Right lobe of liver (tissue), 6 donors: ENCODE data around the gene PROP1. TPM values are rescaled to one million over a fixed set of nuclear protein-coding genes. Genes with fewer than 3 reads are reported as not detected.
"Not testable (repeated sequence)": the region's sequence is repeated elsewhere in the genome, so short reads cannot be mapped to it uniquely, and the experiment has no call there.

ENCODE experiments used
- ATAC-seq, 4 donors: fragments of 200-7000 bp; cut with Tn5 transposase; one replicate each; pipeline ENCODE4 v1.9.1; 2020; ENCODE audit warnings: mild to moderate bottlenecking in 4 of 4, moderate library complexity in 4 of 4
- DNase-seq, 3 donors: peaks; one replicate each; pipeline ENCODE4 v3.0.0-alpha.2; 2020
- H3K27ac ChIP-seq, 3 donors: fragments of 200-600 bp; one replicate each; pipeline ENCODE4 v1.8.0; 2022
- H3K27me3 ChIP-seq, 2 donors: fragments of 200-600 bp; one replicate each; pipeline ENCODE4 v1.8.0; 2022
- H3K36me3 ChIP-seq, 4 donors: fragments of 200-600 bp; sonication (generic) in 1 of 4; one replicate each; pipeline versions ENCODE4 v1.5.1 to v1.8.0; 2017 to 2022; ENCODE audit warnings: control low read depth in 1 of 4
- H3K4me1 ChIP-seq, 4 donors: fragments of 200-600 bp; sonication (generic) in 1 of 4; one replicate each; pipeline versions ENCODE4 v1.5.1 to v1.8.0; 2017 to 2022; ENCODE audit warnings: control low read depth in 1 of 4
- H3K4me3 ChIP-seq, 3 donors: fragments of 200-600 bp; one replicate each; pipeline ENCODE4 v1.8.0; 2022
- H3K9me3 ChIP-seq, 4 donors: fragments of 200-600 bp; sonication (generic) in 1 of 4; one replicate each; pipeline versions ENCODE4 v1.5.1 to v1.8.0; 2017 to 2022; ENCODE audit warnings: control low read depth in 1 of 4
- CTCF ChIP-seq, 4 donors: fragments of 200-600 bp in 3 of 4; fragments of 450-650 bp in 1 of 4; IDR thresholded peaks; one replicate each; pipeline versions ENCODE4 v1.5.1 to v1.8.0; 2016 to 2022; ENCODE audit warnings: antibody characterized with exemption in 4 of 4, mild to moderate bottlenecking in 2 of 4
- POLR2A ChIP-seq: fragments of 450-650 bp; IDR thresholded peaks from one replicate; pipeline ENCODE4 v1.6.1; 2017; ENCODE audit warnings: antibody characterized with exemption, mild to moderate bottlenecking
- WGBS: methylation state at CpG from one replicate; pipeline ENCODE4 v1.1.6; 2018; ENCODE audit warnings: low coverage, low lambda C conversion rate; ENCODE audit not compliant: insufficient coverage; ENCODE audit errors: missing lambda C conversion rate; 5-methylcytosine and 5-hydroxymethylcytosine counted together
- intact Hi-C, 2 donors: fragments of 100-400 bp; cut with DNase I; formaldehyde crosslinking; loops; one replicate each; pipeline versions ENCODE4 v1.11.2 to v1.14.1; 2022
- total RNA-seq, 6 experiments: library from RNA; depleted of rRNA in 2 of 6; stranded (reverse); fragments of >200 nt in 2 of 6; fragmentation: NEBNext Ultra II Directional in 3 of 6; extraction: Animal tissue kit (Norgen Biotek cat#: 25700) in 3 of 6; gene quantifications; one replicate each; pipeline versions ENCODE4 v1.1.0 to v1.2.4, GENCODE V29; 2016 to 2023
- donor health status: DM: no; HTN: yes; CAD: no.
- donor health status: DM: no; HTN: no; CAD: no.
- donor health status: DM: no; HTN: no; CAD: no.
- donor health status: DM: no; HTN: yes; CAD: no.
- donor health status: DM: no; HTN: yes; CAD: no.

The PROP1 gene
- total RNA-seq, 6 experiments from 2014 or later, result not detected

GRCh38 chr5:177957241-177957640 is 38.8 kb downstream of the PROP1 start:
- no peak overlapping the region for H3K4me3 ChIP-seq
- no peaks in the 10 kb centered on the region for H3K9me3 ChIP-seq
- H3K27me3 ChIP-seq, result no peaks in the 10 kb centered on the region
- 78% methylated on average over 3 of the region's 7 CpGs for WGBS
- TF ChIP-seq CTCF (IDR thresholded peaks at IDR 0.05), result no peak
- no peak for TF ChIP-seq POLR2A
- H3K36me3 ChIP-seq, result no peaks in the 10 kb centered on the region
- intact Hi-C loops, result no loop called here
- H3K4me1 ChIP-seq, result no peaks in the 10 kb centered on the region
- DNase-seq, result no peak
- no peak overlapping the region for H3K27ac ChIP-seq
- peak in 1 of 4 donors; percentile 28 for ATAC-seq

- ATAC-seq, H3K27ac ChIP-seq, H3K36me3 ChIP-seq, H3K4me1 ChIP-seq, H3K9me3 ChIP-seq, H3K4me3 ChIP-seq, intact Hi-C loops, H3K27me3 ChIP-seq, DNase-seq: not testable (repeated sequence)
- WGBS, result 87% methylated on average over 9 of the region's 11 CpGs
These were observed 42.9 kb downstream of the PROP1 start for GRCh38 chr5:177953101-177953500.

- DNase-seq, H3K9me3 ChIP-seq, H3K4me1 ChIP-seq, H3K27me3 ChIP-seq, H3K4me3 ChIP-seq, H3K27ac ChIP-seq, ATAC-seq, H3K36me3 ChIP-seq, intact Hi-C loops: not testable (repeated sequence)
- 50% methylated on average over 1 of the region's 10 CpGs for WGBS
These were observed 46.4 kb downstream of the PROP1 start for GRCh38 chr5:177949656-177950055.

GRCh38 chr5:177949065-177949464 is 47.0 kb downstream of the PROP1 start:
- H3K36me3 ChIP-seq, H3K9me3 ChIP-seq, ATAC-seq, H3K27ac ChIP-seq, H3K27me3 ChIP-seq, H3K4me3 ChIP-seq, DNase-seq, H3K4me1 ChIP-seq, intact Hi-C loops: not testable (repeated sequence)
- 85% methylated on average over 4 of the region's 17 CpGs for WGBS

- DNase-seq, H3K4me3 ChIP-seq, H3K36me3 ChIP-seq, H3K27me3 ChIP-seq, H3K27ac ChIP-seq, H3K4me1 ChIP-seq, intact Hi-C loops, H3K9me3 ChIP-seq: not testable (repeated sequence)
- WGBS, result 51% methylated on average over 5 of the region's 10 CpGs
- ATAC-seq, result peak; percentile 67 to 80 (median 74)
- TF ChIP-seq CTCF (IDR thresholded peaks at IDR 0.05), result peak in 3 of 4 donors; percentile 20 to 22 (median 21)
These were observed 48.1 kb downstream of the PROP1 start for GRCh38 chr5:177947912-177948311.

- H3K4me3 ChIP-seq, H3K27ac ChIP-seq, H3K4me1 ChIP-seq, H3K9me3 ChIP-seq, intact Hi-C loops, DNase-seq, H3K27me3 ChIP-seq, H3K36me3 ChIP-seq: not testable (repeated sequence)
- ATAC-seq, result peak in 1 of 4 donors; percentile 4
- no CpG with 5 or more reads among the region's 12 CpGs for WGBS
These were observed 50.3 kb downstream of the PROP1 start for GRCh38 chr5:177945601-177946283.

- DNase-seq, intact Hi-C loops, H3K9me3 ChIP-seq, H3K4me3 ChIP-seq, H3K27ac ChIP-seq, ATAC-seq, H3K36me3 ChIP-seq, H3K4me1 ChIP-seq, H3K27me3 ChIP-seq: not testable (repeated sequence)
- WGBS, result no CpG with 5 or more reads among the region's 13 CpGs
These were observed 50.9 kb downstream of the PROP1 start for GRCh38 chr5:177945145-177945544.

- H3K27me3 ChIP-seq, intact Hi-C loops, H3K4me1 ChIP-seq, H3K27ac ChIP-seq, H3K9me3 ChIP-seq, H3K36me3 ChIP-seq, DNase-seq: not testable (repeated sequence)
- WGBS, result 0% methylated on average over 10 of the region's 66 CpGs
- peak; percentile 34 to 58 (median 48) for ATAC-seq
- H3K4me3 ChIP-seq, result peak overlapping the region; percentile 33 to 53 (median 46)
These were observed 52.0 kb downstream of the PROP1 start for GRCh38 chr5:177943805-177944736.

- DNase-seq, H3K4me3 ChIP-seq, H3K36me3 ChIP-seq, H3K4me1 ChIP-seq, H3K27me3 ChIP-seq, H3K9me3 ChIP-seq, intact Hi-C loops, ATAC-seq, H3K27ac ChIP-seq: not testable (repeated sequence)
- WGBS, result no CpG with 5 or more reads among the region's 3 CpGs
These were observed 53.1 kb downstream of the PROP1 start for GRCh38 chr5:177942896-177943295.
